OCI-LY1 (cell line): ENCODE data around the gene CPNE1.
"Not testable (repeated sequence)": the region's sequence is repeated elsewhere in the genome, so short reads cannot be mapped to it uniquely, and the experiment has no call there.

Experiments used
- H2AFZ ChIP-seq: fragments of 200-600 bp; sonication (generic), shearing (Covaris generic); 2 replicates; pipeline ENCODE4 v1.6.0; 2014; ENCODE audit warnings: antibody characterized with exemption, mild to moderate bottlenecking, low read length
- H3F3A ChIP-seq: fragments of 200-600 bp; sonication (generic), shearing (Covaris generic); 2 replicates; pipeline ENCODE4 v1.6.0; 2014; ENCODE audit warnings: mild to moderate bottlenecking, antibody characterized with exemption, low read length, moderate library complexity; ENCODE audit not compliant: insufficient read depth
- H3K27ac ChIP-seq: fragments of 200-600 bp; sonication (generic); 2 replicates; pipeline ENCODE4 v1.5.1; 2014; ENCODE audit warnings: low read length, mixed run types, mild to moderate bottlenecking, low read depth; ENCODE audit not compliant: poor library complexity, severe bottlenecking
- H3K27me3 ChIP-seq: fragments of 200-600 bp; sonication (generic); 2 replicates; pipeline ENCODE4 v1.6.0; 2014; ENCODE audit warnings: antibody characterized with exemption, mild to moderate bottlenecking, low read length, moderate library complexity; ENCODE audit not compliant: insufficient read depth
- H3K36me3 ChIP-seq: fragments of 200-600 bp; sonication (generic); 2 replicates; pipeline ENCODE4 v1.6.1; 2014; ENCODE audit warnings: mild to moderate bottlenecking, antibody characterized with exemption, low read length, moderate library complexity, mixed read lengths; ENCODE audit not compliant: insufficient read depth
- H3K4me1 ChIP-seq: fragments of 200-600 bp; sonication (generic); 2 replicates; pipeline ENCODE4 v1.5.1; 2014; ENCODE audit warnings: mild to moderate bottlenecking, low read length, moderate library complexity; ENCODE audit not compliant: insufficient read depth, severe bottlenecking
- H3K4me2 ChIP-seq: fragments of 200-600 bp; sonication (generic), shearing (Covaris generic); 2 replicates; pipeline ENCODE4 v1.6.1; 2014; ENCODE audit warnings: low read length
- H3K4me3 ChIP-seq: fragments of 200-600 bp; sonication (generic); 2 replicates; pipeline ENCODE4 v1.5.1; 2014; ENCODE audit warnings: low read length, low read depth, mild to moderate bottlenecking, mixed read lengths; ENCODE audit not compliant: poor library complexity, severe bottlenecking
- H3K79me2 ChIP-seq: fragments of 200-600 bp; shearing (Covaris generic); 2 replicates; pipeline ENCODE4 v1.6.1; 2016; ENCODE audit warnings: mixed run types, low read length, mixed read lengths; ENCODE audit not compliant: insufficient read depth
- H3K9ac ChIP-seq: fragments of 200-600 bp; sonication (generic), shearing (Covaris generic); 2 replicates; pipeline ENCODE4 v1.6.1; 2014; ENCODE audit warnings: mild to moderate bottlenecking, low read length, mixed read lengths
- H3K9me2 ChIP-seq: fragments of 200-600 bp; sonication (generic), shearing (Covaris generic); 2 replicates; pipeline ENCODE4 v1.6.1; 2014; ENCODE audit warnings: low read depth, mild to moderate bottlenecking, low read length, mixed read lengths
- H3K9me3 ChIP-seq: fragments of 200-600 bp; shearing (Covaris generic); 2 replicates; pipeline ENCODE4 v1.6.1; 2014; ENCODE audit warnings: low read length, mixed read lengths
- H4K20me1 ChIP-seq: fragments of 200-600 bp; sonication (generic), shearing (Covaris generic); 2 replicates; pipeline ENCODE4 v1.6.0; 2016; ENCODE audit warnings: mild to moderate bottlenecking, low read length; ENCODE audit not compliant: insufficient read depth
- EZH2 ChIP-seq: fragments of 200-600 bp; sonication (generic), shearing (Covaris generic); IDR thresholded peaks from 2 replicates; pipeline ENCODE4 v1.8.0; 2017; ENCODE audit warnings: borderline replicate concordance, mixed run types, mild to moderate bottlenecking, antibody characterized with exemption, low read length, moderate library complexity, mixed read lengths
- TF ChIP-seq, protein P1 (sequence below): fragments of 200-600 bp; sonication (generic), shearing (Covaris generic); IDR thresholded peaks from 2 replicates; pipeline ENCODE4 v1.5.1; 2017; ENCODE audit warnings: mild to moderate bottlenecking, antibody characterized with exemption, low read length, moderate library complexity, mixed read lengths

CPNE1 gene

DNA sequence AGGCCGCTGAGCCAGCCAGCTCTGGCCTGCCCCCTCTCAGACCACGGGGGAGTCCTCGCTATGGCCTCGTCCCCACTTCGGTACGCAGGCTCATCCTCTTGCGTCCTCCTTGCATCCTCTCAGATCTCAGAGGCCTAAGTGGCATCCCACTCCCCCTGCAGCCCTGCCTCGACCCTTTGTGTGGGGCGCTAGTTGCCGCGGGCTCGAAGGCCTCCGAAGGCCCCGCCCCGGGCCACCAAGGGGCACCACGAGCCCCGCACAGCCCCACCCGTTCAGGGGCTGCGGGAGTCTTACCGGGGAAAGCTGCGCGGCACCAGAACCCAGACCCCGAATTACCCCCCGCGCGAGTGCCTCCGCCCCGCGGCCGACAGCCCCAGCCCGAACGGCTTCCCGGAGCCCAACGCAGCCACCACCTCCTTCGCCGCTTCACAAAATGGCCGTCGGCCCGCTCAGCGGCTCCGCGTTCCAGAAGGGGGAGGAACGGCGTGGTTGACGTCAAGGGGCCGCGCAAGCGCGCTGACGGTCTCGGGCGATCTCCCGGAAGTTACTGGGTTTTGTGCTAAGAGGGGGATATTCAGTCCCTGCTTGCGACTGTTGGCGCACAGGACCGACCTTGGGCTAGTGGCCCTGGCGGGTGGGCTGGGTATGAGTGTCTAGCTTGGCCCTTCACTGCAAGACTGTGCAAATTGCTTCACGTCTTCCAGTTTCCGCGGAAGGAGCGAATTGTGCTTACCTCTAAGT is at the start of gene CPNE1, which contains the start of gene RBM12:
Gene CPNE1 (minus strand): TSS at position 435 of the 741 bp plus-strand sequence. CDS start 31,977 bp downstream, outside the sequence.
Gene RBM12 (minus strand): TSS at position 435 of the 741 bp plus-strand sequence. CDS start 9,578 bp downstream, outside the sequence.
- H3K9ac ChIP-seq: peak within 1 kb of the TSS; percentile 89
- H3K4me1 ChIP-seq: peaks cover 33% of the 10 kb centered on the region
- peak within 1 kb of the TSS; percentile 83 for H3K4me2 ChIP-seq
- H3K4me3 ChIP-seq: peak within 1 kb of the TSS; percentile 77
- no peaks in the 10 kb centered on the region; the same call in none of the 2 replicates for H4K20me1 ChIP-seq
- H3K36me3 ChIP-seq: peaks cover 53% of the 10 kb centered on the region
- no peak within 1 kb of the TSS for H2AFZ ChIP-seq
- TF ChIP-seq, protein P1, sequence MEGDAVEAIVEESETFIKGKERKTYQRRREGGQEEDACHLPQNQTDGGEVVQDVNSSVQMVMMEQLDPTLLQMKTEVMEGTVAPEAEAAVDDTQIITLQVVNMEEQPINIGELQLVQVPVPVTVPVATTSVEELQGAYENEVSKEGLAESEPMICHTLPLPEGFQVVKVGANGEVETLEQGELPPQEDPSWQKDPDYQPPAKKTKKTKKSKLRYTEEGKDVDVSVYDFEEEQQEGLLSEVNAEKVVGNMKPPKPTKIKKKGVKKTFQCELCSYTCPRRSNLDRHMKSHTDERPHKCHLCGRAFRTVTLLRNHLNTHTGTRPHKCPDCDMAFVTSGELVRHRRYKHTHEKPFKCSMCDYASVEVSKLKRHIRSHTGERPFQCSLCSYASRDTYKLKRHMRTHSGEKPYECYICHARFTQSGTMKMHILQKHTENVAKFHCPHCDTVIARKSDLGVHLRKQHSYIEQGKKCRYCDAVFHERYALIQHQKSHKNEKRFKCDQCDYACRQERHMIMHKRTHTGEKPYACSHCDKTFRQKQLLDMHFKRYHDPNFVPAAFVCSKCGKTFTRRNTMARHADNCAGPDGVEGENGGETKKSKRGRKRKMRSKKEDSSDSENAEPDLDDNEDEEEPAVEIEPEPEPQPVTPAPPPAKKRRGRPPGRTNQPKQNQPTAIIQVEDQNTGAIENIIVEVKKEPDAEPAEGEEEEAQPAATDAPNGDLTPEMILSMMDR: peak; percentile 3; the same call in 1 of the 2 replicates
- TF ChIP-seq EZH2: no peak
- peaks cover 16% of the 10 kb centered on the region; the same call in 1 of the 2 replicates for H3K9me3 ChIP-seq
- H3K9me2 ChIP-seq: no peaks in the 10 kb centered on the region
- peaks cover 49% of the 10 kb centered on the region for H3K79me2 ChIP-seq
- no peaks in the 10 kb centered on the region for H3F3A ChIP-seq
- H3K27me3 ChIP-seq: no peaks in the 10 kb centered on the region
- peak within 1 kb of the TSS; percentile 79 for H3K27ac ChIP-seq

DNA sequence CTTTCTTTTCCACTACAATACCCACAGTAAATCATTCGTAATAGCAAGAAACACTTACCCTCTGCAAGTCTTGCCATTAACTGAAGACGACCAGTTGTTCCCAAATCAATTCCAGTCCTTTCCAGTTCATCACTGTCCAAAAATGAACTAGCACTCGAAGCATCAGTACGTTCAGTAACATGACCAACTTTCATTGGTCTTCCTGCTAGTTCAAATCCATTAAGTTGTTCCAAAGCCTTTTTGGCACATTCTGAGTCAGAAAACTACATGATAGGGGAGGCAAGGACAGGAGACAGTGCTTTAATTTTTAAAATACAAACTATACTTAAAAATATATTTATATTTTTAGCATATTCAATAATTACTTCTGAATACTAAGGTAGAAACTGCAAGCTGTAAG is 49.4 kb upstream of the CPNE1 start:
- H3K4me3 ChIP-seq: no peak overlapping the region
- no peaks in the 10 kb centered on the region for H3K9me2 ChIP-seq
- no peaks in the 10 kb centered on the region for H3K4me1 ChIP-seq
- no peak overlapping the region for H3K4me2 ChIP-seq
- H3K79me2 ChIP-seq: peaks cover 33% of the 10 kb centered on the region
- H3K27me3 ChIP-seq: no peaks in the 10 kb centered on the region
- peaks cover 11% of the 10 kb centered on the region; the same call in 1 of the 2 replicates for H4K20me1 ChIP-seq
- TF ChIP-seq EZH2: no peak
- TF ChIP-seq, protein P1: no peak
- H3K9ac ChIP-seq: no peak overlapping the region
- no peak overlapping the region for H2AFZ ChIP-seq
- H3K36me3 ChIP-seq: peaks cover 98% of the 10 kb centered on the region
- H3F3A ChIP-seq: peaks cover 16% of the 10 kb centered on the region; the same call in 1 of the 2 replicates
- no peaks in the 10 kb centered on the region for H3K9me3 ChIP-seq
- no peak overlapping the region for H3K27ac ChIP-seq

DNA sequence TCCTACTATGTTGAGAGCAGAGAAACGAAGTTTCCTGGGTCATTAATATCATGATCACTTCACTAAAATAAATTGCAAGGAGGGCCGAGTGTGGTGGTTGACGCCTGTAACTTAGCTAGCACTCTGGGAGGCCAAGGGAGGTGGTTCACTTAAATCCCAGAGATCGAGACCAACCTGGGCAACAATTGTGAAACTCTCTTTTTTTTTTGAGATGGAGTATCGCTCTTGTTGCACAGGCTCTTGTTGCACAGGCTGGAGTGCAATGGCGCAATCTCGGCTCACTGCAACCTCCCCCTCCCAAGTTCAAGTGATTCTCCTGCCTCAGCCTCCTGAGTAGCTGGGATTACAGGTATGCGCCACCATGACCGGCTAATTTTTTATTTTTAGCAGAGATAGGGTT is 48.4 kb upstream of the CPNE1 start:
- H3K4me2 ChIP-seq, H3K9ac ChIP-seq, H3K27me3 ChIP-seq, H2AFZ ChIP-seq, H3K4me3 ChIP-seq, H3K9me2 ChIP-seq, H3K4me1 ChIP-seq, H3K9me3 ChIP-seq, H3K27ac ChIP-seq: not testable (repeated sequence)
- H3F3A ChIP-seq: peaks cover 26% of the 10 kb centered on the region; the same call in 1 of the 2 replicates
- H3K36me3 ChIP-seq: peaks cover 98% of the 10 kb centered on the region
- peaks cover 11% of the 10 kb centered on the region; the same call in 1 of the 2 replicates for H4K20me1 ChIP-seq
- peaks cover 34% of the 10 kb centered on the region for H3K79me2 ChIP-seq
